Measurements from ENCODE around the gene PCNX2. TPM values are rescaled to one million over a fixed set of nuclear protein-coding genes. Genes with fewer than 3 reads are reported as not detected.

PCNX2 gene
- total RNA-seq, 1 experiment from 2014 or later: 9.1 TPM

DNA sequence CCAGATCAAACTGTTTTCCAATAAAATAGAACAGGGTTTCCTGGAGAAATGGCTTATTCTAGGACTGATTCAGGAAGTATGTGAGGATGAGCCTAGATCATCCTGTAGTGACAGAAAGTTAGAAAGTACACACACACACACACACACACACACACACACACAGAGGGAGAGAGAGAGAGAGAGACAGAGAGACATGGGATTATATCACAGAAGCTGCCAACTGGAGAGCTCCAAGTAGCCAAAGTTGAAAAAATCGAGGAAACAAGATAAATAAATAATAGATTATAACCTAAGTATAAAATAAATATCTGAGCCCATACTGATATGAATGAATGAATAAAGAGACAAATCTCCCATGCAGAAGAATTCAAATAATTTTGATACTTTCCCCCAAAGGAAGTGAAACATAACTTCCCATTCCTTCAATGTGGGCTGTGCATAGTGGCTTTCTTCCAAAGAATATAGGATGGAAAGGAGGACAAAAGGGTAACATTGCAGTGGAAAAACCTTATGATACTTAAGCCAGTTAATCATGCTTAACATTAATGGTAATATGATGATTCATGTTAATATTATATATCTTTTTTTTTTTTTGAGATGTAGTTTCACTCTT, 173.5 kb downstream of the PCNX2 start:
- POLR2A ChIA-PET (ENCODE audit: low non-redundant PET): no interaction called here
- no TSS peak for BruUV-seq (replicated peaks)
- intact Hi-C loops (cut with micrococcal nuclease; ENCODE audit: unreplicated experiment): no loop called here
- no peak for DNase-seq (ENCODE audit: low spot score)
- Histone ChIP-seq H3K27me3 (replicated peaks; ENCODE audit: insufficient read depth, low read depth, low read length, poor library complexity) (no peaks in the 10 kb centered on the region), H3K36me3 (ENCODE audit: insufficient read depth, low read length, poor library complexity, severe bottlenecking) (no peaks in the 10 kb centered on the region), H3K9me3 (ENCODE audit: low read depth, low read length, poor library complexity, severe bottlenecking) (no peaks in the 10 kb centered on the region), H3K4me1 (ENCODE audit: insufficient read depth, low read length, poor library complexity, severe bottlenecking) (no peaks in the 10 kb centered on the region), H3K4me3 (ENCODE audit: low read depth, low read length, poor library complexity, severe bottlenecking) (no peak overlapping the region), H3K27ac (ENCODE audit: low read depth, low read length, poor library complexity, severe bottlenecking) (no peak overlapping the region)
- CTCF ChIA-PET: no interaction called here
- TF ChIP-seq, protein P1, sequence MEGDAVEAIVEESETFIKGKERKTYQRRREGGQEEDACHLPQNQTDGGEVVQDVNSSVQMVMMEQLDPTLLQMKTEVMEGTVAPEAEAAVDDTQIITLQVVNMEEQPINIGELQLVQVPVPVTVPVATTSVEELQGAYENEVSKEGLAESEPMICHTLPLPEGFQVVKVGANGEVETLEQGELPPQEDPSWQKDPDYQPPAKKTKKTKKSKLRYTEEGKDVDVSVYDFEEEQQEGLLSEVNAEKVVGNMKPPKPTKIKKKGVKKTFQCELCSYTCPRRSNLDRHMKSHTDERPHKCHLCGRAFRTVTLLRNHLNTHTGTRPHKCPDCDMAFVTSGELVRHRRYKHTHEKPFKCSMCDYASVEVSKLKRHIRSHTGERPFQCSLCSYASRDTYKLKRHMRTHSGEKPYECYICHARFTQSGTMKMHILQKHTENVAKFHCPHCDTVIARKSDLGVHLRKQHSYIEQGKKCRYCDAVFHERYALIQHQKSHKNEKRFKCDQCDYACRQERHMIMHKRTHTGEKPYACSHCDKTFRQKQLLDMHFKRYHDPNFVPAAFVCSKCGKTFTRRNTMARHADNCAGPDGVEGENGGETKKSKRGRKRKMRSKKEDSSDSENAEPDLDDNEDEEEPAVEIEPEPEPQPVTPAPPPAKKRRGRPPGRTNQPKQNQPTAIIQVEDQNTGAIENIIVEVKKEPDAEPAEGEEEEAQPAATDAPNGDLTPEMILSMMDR (conservative IDR thresholded peaks at IDR 0.05; ENCODE audit: low read depth, low read length): no peak
- TF ChIP-seq EZH2 (IDR thresholded peaks at IDR 0.05; ENCODE audit: borderline replicate concordance, low read depth, low read length, poor library complexity, severe bottlenecking): no peak

GRCh38 chr1:233114860-233115259, 180.7 kb downstream of the PCNX2 start:
- peaks cover 25% of the 10 kb centered on the region for H3K4me1 ChIP-seq (ENCODE audit: insufficient read depth, low read length, poor library complexity, severe bottlenecking)
- BruUV-seq (replicated peaks): no TSS peak
- ChIA-PET CTCF (no interaction called here), POLR2A (ENCODE audit: low non-redundant PET) (no interaction called here)
- peaks cover 4% of the 10 kb centered on the region for H3K9me3 ChIP-seq (ENCODE audit: low read depth, low read length, poor library complexity, severe bottlenecking)
- intact Hi-C loops (cut with micrococcal nuclease; ENCODE audit: unreplicated experiment): no loop called here
- no peaks in the 10 kb centered on the region for H3K27me3 ChIP-seq (replicated peaks; ENCODE audit: insufficient read depth, low read depth, low read length, poor library complexity)
- no peak overlapping the region for H3K4me3 ChIP-seq (ENCODE audit: low read depth, low read length, poor library complexity, severe bottlenecking)
- DNase-seq (ENCODE audit: low spot score): no peak
- no peaks in the 10 kb centered on the region for H3K36me3 ChIP-seq (ENCODE audit: insufficient read depth, low read length, poor library complexity, severe bottlenecking)
- H3K27ac ChIP-seq (ENCODE audit: low read depth, low read length, poor library complexity, severe bottlenecking): peak overlapping the region; percentile 86
- TF ChIP-seq EZH2 (IDR thresholded peaks at IDR 0.05; ENCODE audit: borderline replicate concordance, low read depth, low read length, poor library complexity, severe bottlenecking): no peak
- TF ChIP-seq, protein P1 (conservative IDR thresholded peaks at IDR 0.05; ENCODE audit: low read depth, low read length): no peak

DNA sequence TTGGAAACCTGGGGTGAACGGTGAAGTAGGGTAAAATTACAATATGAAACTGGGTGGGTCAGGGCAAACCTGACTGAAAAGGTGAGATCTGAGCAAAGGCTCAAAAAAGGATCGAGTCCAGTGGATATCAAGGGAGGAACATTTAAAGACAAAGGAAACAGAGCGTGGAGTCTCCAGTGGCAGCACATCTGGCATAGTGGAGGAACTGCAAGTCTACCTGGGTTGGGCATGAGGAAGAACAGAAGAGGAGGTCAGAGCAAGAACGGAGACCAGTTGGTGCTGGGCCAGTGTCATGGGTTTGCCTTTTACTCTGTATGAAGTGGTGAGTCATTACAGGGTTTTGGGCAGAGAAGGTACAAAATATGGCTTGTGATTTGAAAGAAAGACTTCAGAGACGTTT, 181.4 kb downstream of the PCNX2 start:
- POLR2A ChIA-PET (ENCODE audit: low non-redundant PET): no interaction called here
- CTCF ChIA-PET: no interaction called here
- no TSS peak for BruUV-seq (replicated peaks)
- no peak for TF ChIP-seq EZH2 (IDR thresholded peaks at IDR 0.05; ENCODE audit: borderline replicate concordance, low read depth, low read length, poor library complexity, severe bottlenecking)
- TF ChIP-seq, protein P1 (conservative IDR thresholded peaks at IDR 0.05; ENCODE audit: low read depth, low read length): no peak
- intact Hi-C loops (cut with micrococcal nuclease; ENCODE audit: unreplicated experiment): no loop called here
- Histone ChIP-seq H3K27ac (ENCODE audit: low read depth, low read length, poor library complexity, severe bottlenecking) (peak overlapping the region; percentile 86), H3K9me3 (ENCODE audit: low read depth, low read length, poor library complexity, severe bottlenecking) (peaks cover 4% of the 10 kb centered on the region), H3K27me3 (replicated peaks; ENCODE audit: insufficient read depth, low read depth, low read length, poor library complexity) (no peaks in the 10 kb centered on the region), H3K36me3 (ENCODE audit: insufficient read depth, low read length, poor library complexity, severe bottlenecking) (no peaks in the 10 kb centered on the region), H3K4me3 (ENCODE audit: low read depth, low read length, poor library complexity, severe bottlenecking) (no peak overlapping the region), H3K4me1 (ENCODE audit: insufficient read depth, low read length, poor library complexity, severe bottlenecking) (peaks cover 25% of the 10 kb centered on the region)
- DNase-seq (ENCODE audit: low spot score): no peak
